GM12875 (cell line): ENCODE measurements around the gene MARCHF4.

Experiments
- H3K4me3 ChIP-seq: one replicate; pipeline ENCODE4 v1.5.1; 2011; ENCODE audit warnings: low read depth, low read length, control low read depth
- TF ChIP-seq, protein P1 (sequence below): IDR thresholded peaks from 2 replicates; pipeline ENCODE4 v1.5.1; 2011; ENCODE audit warnings: low read depth, mild to moderate bottlenecking, control low read depth, inconsistent platforms, low read length, moderate library complexity, borderline replicate concordance; ENCODE audit not compliant: insufficient read depth

MARCHF4 gene

GRCh38 chr2:216327447-216327935 lies 44.8 kb downstream of the MARCHF4 start:
- TF ChIP-seq, protein P1, sequence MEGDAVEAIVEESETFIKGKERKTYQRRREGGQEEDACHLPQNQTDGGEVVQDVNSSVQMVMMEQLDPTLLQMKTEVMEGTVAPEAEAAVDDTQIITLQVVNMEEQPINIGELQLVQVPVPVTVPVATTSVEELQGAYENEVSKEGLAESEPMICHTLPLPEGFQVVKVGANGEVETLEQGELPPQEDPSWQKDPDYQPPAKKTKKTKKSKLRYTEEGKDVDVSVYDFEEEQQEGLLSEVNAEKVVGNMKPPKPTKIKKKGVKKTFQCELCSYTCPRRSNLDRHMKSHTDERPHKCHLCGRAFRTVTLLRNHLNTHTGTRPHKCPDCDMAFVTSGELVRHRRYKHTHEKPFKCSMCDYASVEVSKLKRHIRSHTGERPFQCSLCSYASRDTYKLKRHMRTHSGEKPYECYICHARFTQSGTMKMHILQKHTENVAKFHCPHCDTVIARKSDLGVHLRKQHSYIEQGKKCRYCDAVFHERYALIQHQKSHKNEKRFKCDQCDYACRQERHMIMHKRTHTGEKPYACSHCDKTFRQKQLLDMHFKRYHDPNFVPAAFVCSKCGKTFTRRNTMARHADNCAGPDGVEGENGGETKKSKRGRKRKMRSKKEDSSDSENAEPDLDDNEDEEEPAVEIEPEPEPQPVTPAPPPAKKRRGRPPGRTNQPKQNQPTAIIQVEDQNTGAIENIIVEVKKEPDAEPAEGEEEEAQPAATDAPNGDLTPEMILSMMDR, result no peak
- no peak overlapping the region for H3K4me3 ChIP-seq
